AG09319 (cell line): ENCODE results near the gene HAUS5.

Source experiments
- DNase-seq: peaks from one replicate; pipeline ENCODE4 v3.0.0-alpha.2; 2010; ENCODE audit warnings: low read depth; ENCODE audit errors: extremely low read depth
- TF ChIP-seq, protein P1 (sequence below): IDR thresholded peaks from 2 replicates; pipeline ENCODE4 v1.5.1; 2011; ENCODE audit warnings: low read depth, mild to moderate bottlenecking, inconsistent platforms, low read length, moderate library complexity

HAUS5 gene, protein sequence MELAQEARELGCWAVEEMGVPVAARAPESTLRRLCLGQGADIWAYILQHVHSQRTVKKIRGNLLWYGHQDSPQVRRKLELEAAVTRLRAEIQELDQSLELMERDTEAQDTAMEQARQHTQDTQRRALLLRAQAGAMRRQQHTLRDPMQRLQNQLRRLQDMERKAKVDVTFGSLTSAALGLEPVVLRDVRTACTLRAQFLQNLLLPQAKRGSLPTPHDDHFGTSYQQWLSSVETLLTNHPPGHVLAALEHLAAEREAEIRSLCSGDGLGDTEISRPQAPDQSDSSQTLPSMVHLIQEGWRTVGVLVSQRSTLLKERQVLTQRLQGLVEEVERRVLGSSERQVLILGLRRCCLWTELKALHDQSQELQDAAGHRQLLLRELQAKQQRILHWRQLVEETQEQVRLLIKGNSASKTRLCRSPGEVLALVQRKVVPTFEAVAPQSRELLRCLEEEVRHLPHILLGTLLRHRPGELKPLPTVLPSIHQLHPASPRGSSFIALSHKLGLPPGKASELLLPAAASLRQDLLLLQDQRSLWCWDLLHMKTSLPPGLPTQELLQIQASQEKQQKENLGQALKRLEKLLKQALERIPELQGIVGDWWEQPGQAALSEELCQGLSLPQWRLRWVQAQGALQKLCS

DNA sequence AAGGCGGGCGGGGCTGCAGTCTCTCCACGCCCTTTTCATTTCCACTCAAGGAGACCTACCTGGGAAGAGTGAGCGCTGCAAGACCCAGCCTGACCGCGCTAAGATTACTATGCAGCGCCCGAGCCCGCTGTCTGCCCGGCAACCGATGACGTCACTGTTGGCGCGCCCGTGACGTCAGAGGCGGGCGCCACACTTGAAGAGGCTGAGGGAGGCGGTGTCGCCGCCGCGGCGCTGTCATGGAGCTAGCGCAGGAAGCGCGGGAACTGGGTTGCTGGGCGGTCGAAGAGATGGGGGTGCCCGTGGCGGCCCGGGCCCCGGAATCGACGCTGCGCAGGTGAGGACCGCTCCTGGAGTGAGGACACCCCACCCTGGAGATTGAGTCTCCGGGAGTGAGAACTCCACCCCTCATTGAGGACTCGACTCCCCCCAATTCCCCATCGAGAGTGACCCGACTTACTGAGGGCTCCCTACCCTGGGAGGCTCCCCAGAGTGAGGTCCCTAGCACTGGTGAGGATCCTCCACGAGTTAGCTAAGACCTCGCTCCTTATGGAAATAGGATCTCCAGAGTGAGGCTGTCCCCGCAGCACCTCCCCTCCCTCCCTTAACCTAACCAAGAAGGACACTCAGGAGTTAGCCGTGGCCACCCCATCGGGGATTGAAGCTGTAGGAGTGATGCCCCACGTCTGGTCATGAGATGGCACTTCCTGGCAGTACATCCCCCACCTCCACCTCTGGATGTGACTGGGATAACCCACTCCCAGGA, at the start of gene HAUS5:
Gene HAUS5 (plus strand): TSS at position 177 of the 763 bp plus-strand sequence. CDS start 60 bp downstream, at position 237.
- TF ChIP-seq, protein P1, sequence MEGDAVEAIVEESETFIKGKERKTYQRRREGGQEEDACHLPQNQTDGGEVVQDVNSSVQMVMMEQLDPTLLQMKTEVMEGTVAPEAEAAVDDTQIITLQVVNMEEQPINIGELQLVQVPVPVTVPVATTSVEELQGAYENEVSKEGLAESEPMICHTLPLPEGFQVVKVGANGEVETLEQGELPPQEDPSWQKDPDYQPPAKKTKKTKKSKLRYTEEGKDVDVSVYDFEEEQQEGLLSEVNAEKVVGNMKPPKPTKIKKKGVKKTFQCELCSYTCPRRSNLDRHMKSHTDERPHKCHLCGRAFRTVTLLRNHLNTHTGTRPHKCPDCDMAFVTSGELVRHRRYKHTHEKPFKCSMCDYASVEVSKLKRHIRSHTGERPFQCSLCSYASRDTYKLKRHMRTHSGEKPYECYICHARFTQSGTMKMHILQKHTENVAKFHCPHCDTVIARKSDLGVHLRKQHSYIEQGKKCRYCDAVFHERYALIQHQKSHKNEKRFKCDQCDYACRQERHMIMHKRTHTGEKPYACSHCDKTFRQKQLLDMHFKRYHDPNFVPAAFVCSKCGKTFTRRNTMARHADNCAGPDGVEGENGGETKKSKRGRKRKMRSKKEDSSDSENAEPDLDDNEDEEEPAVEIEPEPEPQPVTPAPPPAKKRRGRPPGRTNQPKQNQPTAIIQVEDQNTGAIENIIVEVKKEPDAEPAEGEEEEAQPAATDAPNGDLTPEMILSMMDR: no peak
- peak; percentile 69 for DNase-seq

DNA sequence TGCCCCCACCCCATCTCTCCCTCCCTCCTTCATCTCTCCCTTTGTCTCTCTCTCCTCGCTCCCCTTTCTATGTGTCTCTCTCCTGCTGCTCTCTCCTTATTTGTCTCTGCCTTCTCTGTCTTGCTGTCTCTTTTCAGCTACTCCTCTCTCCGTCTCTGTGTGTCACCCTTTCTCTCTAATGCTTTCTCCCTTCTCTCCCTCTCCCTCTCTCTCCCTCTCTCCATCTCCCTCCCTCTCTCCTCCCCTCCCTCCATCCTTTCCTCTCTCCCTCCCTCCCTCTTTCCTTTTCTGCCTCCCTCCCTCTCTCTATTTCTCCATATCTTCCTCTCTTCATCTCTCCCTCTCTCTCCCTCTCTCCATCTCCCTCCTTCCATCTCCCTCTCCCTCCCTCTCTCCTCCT, 49.8 kb upstream of the HAUS5 start:
- no peak for DNase-seq
- TF ChIP-seq, protein P1: no peak

DNA sequence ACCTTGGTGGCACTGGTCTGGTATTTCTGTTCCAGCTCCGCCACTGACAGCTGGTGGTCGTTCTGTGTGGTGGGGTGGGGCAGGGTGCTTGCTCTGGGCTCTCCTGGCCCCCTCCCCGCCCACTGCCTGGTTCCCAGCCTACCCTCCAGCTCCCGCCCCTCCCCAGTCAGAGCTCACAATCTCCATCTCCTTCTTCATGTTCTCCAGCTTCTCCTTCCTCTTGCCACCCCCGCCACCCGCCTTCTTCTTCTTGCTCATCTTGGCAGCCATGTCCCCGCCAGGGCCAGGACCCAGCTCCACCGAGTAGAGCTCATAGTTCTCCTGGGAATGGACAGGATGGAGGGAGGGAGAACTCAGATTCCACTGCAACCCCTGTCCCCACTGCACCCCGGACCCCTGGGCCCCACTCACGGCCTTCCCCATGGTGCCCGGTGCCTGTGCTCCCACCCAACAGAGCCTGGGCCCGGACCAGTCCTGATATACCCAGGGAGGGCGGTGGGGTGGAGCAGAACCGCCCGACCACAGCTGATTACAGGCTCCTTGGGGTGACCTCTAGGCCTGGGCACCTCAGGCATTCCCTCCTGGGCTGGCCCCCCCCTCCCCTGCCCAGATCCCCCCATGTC, 49.2 kb upstream of the HAUS5 start, which contains the start of gene ATP4A:
Gene ATP4A (minus strand): TSS at position 452 of the 623 bp plus-strand sequence. CDS start 29 bp downstream, at position 423.
- TF ChIP-seq, protein P1: no peak
- no peak for DNase-seq

DNA sequence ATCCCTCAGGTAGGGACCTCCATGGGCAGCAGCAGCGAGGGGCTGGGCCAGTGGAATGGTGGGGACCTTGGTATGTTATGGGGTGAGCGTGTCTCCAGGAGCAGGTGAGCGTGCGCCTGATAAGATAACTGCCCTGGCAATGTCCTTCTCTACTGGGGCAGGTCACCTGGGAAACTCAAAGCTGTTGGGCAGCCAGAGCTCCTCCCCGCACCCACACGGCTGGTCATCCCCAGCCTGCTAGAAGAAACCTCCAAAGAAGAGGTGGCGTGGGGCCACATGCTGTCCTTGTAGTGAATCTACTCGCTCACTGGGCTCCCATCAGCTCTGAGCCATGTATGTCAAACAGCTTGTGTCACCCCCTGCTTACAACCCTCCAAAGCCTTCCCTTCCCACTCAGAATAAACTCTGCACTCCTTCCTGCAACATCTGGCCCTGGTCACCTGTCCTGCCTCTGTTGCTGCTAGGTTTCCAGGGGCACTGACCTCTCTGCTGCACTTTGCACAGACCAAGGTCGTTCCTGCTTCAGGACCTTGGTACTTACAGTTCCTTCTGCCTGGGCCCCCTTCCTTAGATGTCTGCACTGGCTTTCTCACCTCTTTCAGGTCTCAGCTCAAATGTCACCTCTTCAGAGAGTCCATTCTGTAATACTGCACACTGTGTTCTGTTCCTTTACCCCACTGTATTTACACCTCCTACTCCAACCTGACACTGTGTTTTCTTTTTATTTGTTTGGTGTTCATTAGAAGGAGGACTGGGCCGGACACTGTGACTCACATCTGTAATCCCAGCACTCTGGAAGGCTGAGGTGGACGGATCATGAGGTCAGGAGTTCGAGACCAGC, 47.3 kb upstream of the HAUS5 start:
- TF ChIP-seq, protein P1: no peak
- DNase-seq: no peak

DNA sequence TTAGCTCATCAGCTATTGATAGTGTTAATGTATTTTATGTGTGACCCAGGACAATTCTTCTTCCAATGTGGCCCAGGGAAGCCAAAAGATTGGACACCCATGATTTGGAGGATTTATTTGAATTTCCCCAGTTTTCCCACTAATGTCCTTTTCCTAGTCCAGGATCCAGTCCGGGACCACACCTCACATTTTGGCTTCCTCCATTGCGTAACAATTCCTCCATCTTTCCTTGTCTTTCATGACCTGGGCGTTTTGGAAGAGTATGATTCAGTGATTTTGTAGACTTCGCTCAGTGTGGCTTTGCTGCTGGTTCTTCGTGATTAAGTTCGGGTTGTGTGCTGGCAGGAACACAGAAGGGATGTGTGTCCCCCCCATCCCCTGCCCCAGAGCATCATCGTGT, 45.8 kb upstream of the HAUS5 start:
- TF ChIP-seq, protein P1: no peak
- DNase-seq: no peak

DNA sequence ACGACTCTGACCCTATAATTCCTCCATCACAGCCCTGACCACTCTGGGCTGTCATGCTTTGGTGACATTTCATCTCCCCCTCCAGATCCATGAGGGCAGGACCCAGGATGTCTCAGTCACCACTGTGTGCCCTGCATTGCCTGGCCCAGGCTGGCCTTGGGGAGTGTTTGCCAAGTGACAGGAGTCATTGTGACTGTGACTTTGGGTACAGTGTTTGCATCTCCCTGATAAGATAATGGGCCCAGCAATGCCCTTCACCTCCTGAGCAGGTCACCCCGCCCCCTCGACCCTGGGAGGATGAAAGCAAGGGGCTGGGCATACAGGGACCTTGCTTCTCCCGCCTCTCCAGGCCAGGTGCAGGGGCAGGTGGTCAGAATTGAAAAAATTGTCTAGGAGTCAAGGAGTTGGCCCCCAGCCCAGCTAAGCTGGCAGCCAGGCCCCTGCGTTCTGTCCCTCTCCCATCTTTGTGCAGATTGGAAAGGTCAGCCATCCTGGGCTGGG, 43.2 kb upstream of the HAUS5 start:
- DNase-seq: no peak
- TF ChIP-seq, protein P1: no peak
